SK-N-SH (cell line): ENCODE measurements around the gene C19orf81. TPM values are rescaled to one million over a fixed set of nuclear protein-coding genes. Genes with fewer than 3 reads are reported as not detected.

ENCODE experiments used
- CTCF ChIA-PET: fragments of 300-600, 350-600 bp; formaldehyde crosslinking; extraction: SDS; loops from one replicate; lab custom pipeline; 2021; lab: Yijun Ruan, JAX
- POLR2A ChIA-PET: fragments of 350-600 bp; sonication (Branson Sonifier 250); formaldehyde crosslinking; extraction: SDS; loops from one replicate; lab custom pipeline; 2020; ENCODE audit warnings: antibody characterized with exemption, inconsistent platforms; lab: Yijun Ruan, JAX
- DNase-seq: peaks from one replicate; pipeline ENCODE4 v3.0.0; 2012
- H2AFZ ChIP-seq: fragments of 200-600 bp; sonication (generic); 2 replicates; pipeline ENCODE4 v1.8.1; 2016; ENCODE audit warnings: antibody characterized with exemption, mild to moderate bottlenecking, low read depth
- H3F3A ChIP-seq: fragments of 200-600 bp; sonication (generic); replicated peaks from 2 replicates; pipeline ENCODE3; 2016; ENCODE audit warnings: antibody characterized with exemption, mild to moderate bottlenecking; ENCODE audit not compliant: insufficient read depth
- H3K27ac ChIP-seq, 2 experiments: fragments of 200-500 bp in 1 of 2; fragments of 200-600 bp in 1 of 2; sonication (Bioruptor generic) in 1 of 2; sonication (generic), shearing (Covaris generic) in 1 of 2; 2 replicates each; pipeline versions ENCODE4 v1.5.1 to v1.6.1; 2014 to 2016; ENCODE audit warnings: low read depth in 2 of 2, inconsistent platforms in 1 of 2, low read length in 1 of 2, mild to moderate bottlenecking in 1 of 2, mixed read lengths in 1 of 2
- H3K27me3 ChIP-seq: fragments of 200-600 bp; sonication (generic), shearing (Covaris generic); 2 replicates; pipeline ENCODE4 v1.6.1; 2016; ENCODE audit warnings: mixed run types; ENCODE audit not compliant: insufficient read depth
- H3K36me3 ChIP-seq, 2 experiments: fragments of 200-500 bp in 1 of 2; fragments of 200-600 bp in 1 of 2; sonication (Bioruptor generic) in 1 of 2; sonication (generic) in 1 of 2; replicated peaks in 1 of 2; 2 replicates each; pipeline versions ENCODE3 to v1.5.1; 2014 to 2016; ENCODE audit warnings: low read length in 1 of 2, mild to moderate bottlenecking in 1 of 2; ENCODE audit not compliant: insufficient read depth in 2 of 2, control insufficient read depth in 1 of 2
- H3K4me1 ChIP-seq, 2 experiments: fragments of 200-500 bp in 1 of 2; fragments of 200-600 bp in 1 of 2; sonication (Bioruptor generic) in 1 of 2; sonication (generic), shearing (Covaris generic) in 1 of 2; 2 replicates each; pipeline versions ENCODE4 v1.5.1 to v1.6.1; 2014 to 2016; ENCODE audit warnings: low read depth in 1 of 2, low read length in 1 of 2, mixed run types in 1 of 2; ENCODE audit not compliant: insufficient read depth in 2 of 2, control insufficient read depth in 1 of 2
- H3K4me2 ChIP-seq: fragments of 200-600 bp; sonication (generic), shearing (Covaris generic); 2 replicates; pipeline ENCODE4 v1.6.1; 2017; ENCODE audit warnings: mixed run types
- H3K4me3 ChIP-seq, 2 experiments: fragments of 200-500 bp in 1 of 2; fragments of 200-600 bp in 1 of 2; sonication (Bioruptor generic) in 1 of 2; sonication (generic), shearing (Covaris generic) in 1 of 2; 2 replicates each; pipeline versions ENCODE4 v1.5.1 to v1.8.1; 2014 to 2016; ENCODE audit warnings: low read depth in 2 of 2, inconsistent platforms in 1 of 2, low read length in 1 of 2, mild to moderate bottlenecking in 1 of 2, mixed read lengths in 1 of 2, moderate library complexity in 1 of 2
- H3K79me2 ChIP-seq: fragments of 200-600 bp; sonication (generic); 2 replicates; pipeline ENCODE4 v1.8.1; 2017; ENCODE audit warnings: mild to moderate bottlenecking; ENCODE audit not compliant: insufficient read depth
- H3K9ac ChIP-seq: fragments of 200-600 bp; sonication (generic); 2 replicates; pipeline ENCODE4 v1.6.1; 2017; ENCODE audit warnings: mixed run types
- H3K9me2 ChIP-seq: fragments of 200-600 bp; sonication (generic); 2 replicates; pipeline ENCODE4 v1.6.1; 2017; ENCODE audit warnings: mixed run types
- H3K9me3 ChIP-seq: fragments of 200-600 bp; sonication (generic); 2 replicates; pipeline ENCODE4 v1.6.1; 2017; ENCODE audit warnings: mixed run types, mild to moderate bottlenecking, moderate library complexity
- H4K20me1 ChIP-seq: fragments of 200-600 bp; sonication (generic); 2 replicates; pipeline ENCODE4 v1.6.1; 2017; ENCODE audit warnings: mild to moderate bottlenecking, mixed run types; ENCODE audit not compliant: insufficient read depth
- CHD2 ChIP-seq: fragments of 150-350 bp; IDR thresholded peaks from 2 replicates; pipeline ENCODE4 v1.6.1; 2018; ENCODE audit warnings: low read length; ENCODE audit not compliant: partially characterized antibody
- EZH2phosphoT487 ChIP-seq: fragments of 200-600 bp; sonication (generic); IDR thresholded peaks from 2 replicates; pipeline ENCODE4 v1.6.1; 2017; ENCODE audit warnings: low read depth, mixed run types, mild to moderate bottlenecking, antibody characterized with exemption, moderate library complexity, borderline replicate concordance
- FOSL2 ChIP-seq: IDR thresholded peaks from 2 replicates; pipeline ENCODE4 v1.4.0; 2012; ENCODE audit warnings: low read depth, mild to moderate bottlenecking, moderate library complexity, borderline replicate concordance
- GABPA ChIP-seq: IDR thresholded peaks from 2 replicates; pipeline ENCODE4 v1.4.0; 2012; ENCODE audit warnings: low read depth, mild to moderate bottlenecking
- GATA2 ChIP-seq: sonication (generic); formaldehyde crosslinking; IDR thresholded peaks from 2 replicates; pipeline ENCODE4 v1.5.0; 2020; ENCODE audit warnings: mild to moderate bottlenecking, missing genetic modification reagents
- JUND ChIP-seq: IDR thresholded peaks from 2 replicates; pipeline ENCODE4 v1.4.0; 2012
- MAX ChIP-seq: IDR thresholded peaks from 2 replicates; pipeline ENCODE4 v1.4.0; 2012; ENCODE audit warnings: low read depth
- MXI1 ChIP-seq: IDR thresholded peaks from 2 replicates; pipeline ENCODE4 v1.6.1; 2012; ENCODE audit warnings: mild to moderate bottlenecking, low read depth, low read length, improper control_type of control experiment
- RCOR1 ChIP-seq: fragments of 150-350 bp; IDR thresholded peaks from 2 replicates; pipeline ENCODE4 v1.6.1; 2017; ENCODE audit warnings: antibody characterized with exemption, low read length
- RFX5 ChIP-seq: IDR thresholded peaks from 2 replicates; pipeline ENCODE4 v1.6.1; 2012; ENCODE audit warnings: mild to moderate bottlenecking, improper control_type of control experiment, low read length
- TCF12 ChIP-seq: IDR thresholded peaks from 2 replicates; pipeline ENCODE4 v1.4.0; 2012
- YY1 ChIP-seq: IDR thresholded peaks from 2 replicates; pipeline ENCODE4 v1.4.0; 2012; ENCODE audit warnings: low read depth, mild to moderate bottlenecking
- WGBS: methylation state at CpG from one replicate; pipeline ENCODE4 v1.1.6; 2017; ENCODE audit warnings: low lambda C conversion rate; 5-methylcytosine and 5-hydroxymethylcytosine counted together
- polyA plus RNA-seq, 3 experiments: library from polyadenylated mRNA; depleted of rRNA; stranded (reverse); fragments of >200 nt; gene quantifications; 2 replicates each; pipeline ENCODE4 v1.2.3, GENCODE V29; 2012
- TF ChIP-seq, protein P1 (sequence below): fragments of 200-600 bp; sonication (generic); IDR thresholded peaks from 2 replicates; pipeline ENCODE4 v1.6.1; 2017; ENCODE audit warnings: antibody characterized with exemption, mild to moderate bottlenecking, moderate library complexity
- TF ChIP-seq, protein P2 (sequence below): IDR thresholded peaks from 2 replicates; pipeline ENCODE4 v1.4.0; 2012; ENCODE audit warnings: low read depth, borderline replicate concordance
- TF ChIP-seq, protein P3 (sequence below): IDR thresholded peaks from 2 replicates; pipeline ENCODE4 v1.4.0; 2012; ENCODE audit warnings: low read depth, borderline replicate concordance
- TF ChIP-seq, protein P4 (sequence below): fragments of 150-350 bp; IDR thresholded peaks from 2 replicates; pipeline ENCODE4 v1.6.1; 2017; ENCODE audit warnings: antibody characterized with exemption, low read length, low read depth, borderline replicate concordance
- TF ChIP-seq, protein P5 (sequence below): fragments of 150-350 bp; IDR thresholded peaks from 2 replicates; pipeline ENCODE4 v1.6.1; 2016; ENCODE audit warnings: mild to moderate bottlenecking, low read depth, low read length

The C19orf81 gene
- polyA plus RNA-seq, 1 of the 3 experiments (the other 2 are of a cell fraction) = 5.7 TPM

DNA sequence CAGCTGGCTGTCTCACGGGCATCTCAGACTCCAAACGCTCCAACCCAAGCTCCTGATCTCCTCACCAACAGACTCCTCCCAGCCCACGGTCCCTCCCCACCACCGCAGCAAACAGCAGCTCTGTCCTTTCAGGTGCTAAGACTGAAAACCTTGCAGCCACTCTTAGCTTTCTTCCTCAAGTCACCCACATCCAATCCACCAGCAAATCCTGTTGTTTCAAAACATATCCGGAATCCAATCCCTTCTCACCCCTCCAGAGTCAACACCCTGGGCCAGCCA, 20.8 kb downstream of the C19orf81 start:
- H3F3A ChIP-seq = no peaks in the 10 kb centered on the region
- no peak overlapping the region for H3K27ac ChIP-seq
- CTCF ChIA-PET = interaction anchor here (0.6 to 3.7 kb wide), 32 partner anchors 9 to 252 kb away, joined by 3 to 44 read pairs (median 4); partner anchors contain the start of genes C19orf81 and CLEC11A
- H4K20me1 ChIP-seq = no peaks in the 10 kb centered on the region
- H3K9ac ChIP-seq = no peak overlapping the region
- H3K27me3 ChIP-seq = no peaks in the 10 kb centered on the region
- H3K9me3 ChIP-seq = no peaks in the 10 kb centered on the region
- TF ChIP-seq, protein P1, sequence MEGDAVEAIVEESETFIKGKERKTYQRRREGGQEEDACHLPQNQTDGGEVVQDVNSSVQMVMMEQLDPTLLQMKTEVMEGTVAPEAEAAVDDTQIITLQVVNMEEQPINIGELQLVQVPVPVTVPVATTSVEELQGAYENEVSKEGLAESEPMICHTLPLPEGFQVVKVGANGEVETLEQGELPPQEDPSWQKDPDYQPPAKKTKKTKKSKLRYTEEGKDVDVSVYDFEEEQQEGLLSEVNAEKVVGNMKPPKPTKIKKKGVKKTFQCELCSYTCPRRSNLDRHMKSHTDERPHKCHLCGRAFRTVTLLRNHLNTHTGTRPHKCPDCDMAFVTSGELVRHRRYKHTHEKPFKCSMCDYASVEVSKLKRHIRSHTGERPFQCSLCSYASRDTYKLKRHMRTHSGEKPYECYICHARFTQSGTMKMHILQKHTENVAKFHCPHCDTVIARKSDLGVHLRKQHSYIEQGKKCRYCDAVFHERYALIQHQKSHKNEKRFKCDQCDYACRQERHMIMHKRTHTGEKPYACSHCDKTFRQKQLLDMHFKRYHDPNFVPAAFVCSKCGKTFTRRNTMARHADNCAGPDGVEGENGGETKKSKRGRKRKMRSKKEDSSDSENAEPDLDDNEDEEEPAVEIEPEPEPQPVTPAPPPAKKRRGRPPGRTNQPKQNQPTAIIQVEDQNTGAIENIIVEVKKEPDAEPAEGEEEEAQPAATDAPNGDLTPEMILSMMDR = no peak
- TF ChIP-seq, protein P2, sequence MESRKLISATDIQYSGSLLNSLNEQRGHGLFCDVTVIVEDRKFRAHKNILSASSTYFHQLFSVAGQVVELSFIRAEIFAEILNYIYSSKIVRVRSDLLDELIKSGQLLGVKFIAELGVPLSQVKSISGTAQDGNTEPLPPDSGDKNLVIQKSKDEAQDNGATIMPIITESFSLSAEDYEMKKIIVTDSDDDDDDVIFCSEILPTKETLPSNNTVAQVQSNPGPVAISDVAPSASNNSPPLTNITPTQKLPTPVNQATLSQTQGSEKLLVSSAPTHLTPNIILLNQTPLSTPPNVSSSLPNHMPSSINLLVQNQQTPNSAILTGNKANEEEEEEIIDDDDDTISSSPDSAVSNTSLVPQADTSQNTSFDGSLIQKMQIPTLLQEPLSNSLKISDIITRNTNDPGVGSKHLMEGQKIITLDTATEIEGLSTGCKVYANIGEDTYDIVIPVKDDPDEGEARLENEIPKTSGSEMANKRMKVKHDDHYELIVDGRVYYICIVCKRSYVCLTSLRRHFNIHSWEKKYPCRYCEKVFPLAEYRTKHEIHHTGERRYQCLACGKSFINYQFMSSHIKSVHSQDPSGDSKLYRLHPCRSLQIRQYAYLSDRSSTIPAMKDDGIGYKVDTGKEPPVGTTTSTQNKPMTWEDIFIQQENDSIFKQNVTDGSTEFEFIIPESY = no peak
- TF ChIP-seq JUND = no peak
- TF ChIP-seq, protein P3, sequence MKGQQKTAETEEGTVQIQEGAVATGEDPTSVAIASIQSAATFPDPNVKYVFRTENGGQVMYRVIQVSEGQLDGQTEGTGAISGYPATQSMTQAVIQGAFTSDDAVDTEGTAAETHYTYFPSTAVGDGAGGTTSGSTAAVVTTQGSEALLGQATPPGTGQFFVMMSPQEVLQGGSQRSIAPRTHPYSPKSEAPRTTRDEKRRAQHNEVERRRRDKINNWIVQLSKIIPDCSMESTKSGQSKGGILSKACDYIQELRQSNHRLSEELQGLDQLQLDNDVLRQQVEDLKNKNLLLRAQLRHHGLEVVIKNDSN = no peak
- TF ChIP-seq, protein P4, sequence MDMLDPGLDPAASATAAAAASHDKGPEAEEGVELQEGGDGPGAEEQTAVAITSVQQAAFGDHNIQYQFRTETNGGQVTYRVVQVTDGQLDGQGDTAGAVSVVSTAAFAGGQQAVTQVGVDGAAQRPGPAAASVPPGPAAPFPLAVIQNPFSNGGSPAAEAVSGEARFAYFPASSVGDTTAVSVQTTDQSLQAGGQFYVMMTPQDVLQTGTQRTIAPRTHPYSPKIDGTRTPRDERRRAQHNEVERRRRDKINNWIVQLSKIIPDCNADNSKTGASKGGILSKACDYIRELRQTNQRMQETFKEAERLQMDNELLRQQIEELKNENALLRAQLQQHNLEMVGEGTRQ = no peak
- TF ChIP-seq FOSL2 = no peak
- TF ChIP-seq MAX = no peak
- no peak for TF ChIP-seq RFX5
- no peak for TF ChIP-seq GATA2 (CRISPR knock-in tag)
- no peak for TF ChIP-seq TCF12
- no peaks in the 10 kb centered on the region for H3K9me2 ChIP-seq
- DNase-seq = no peak
- 64% methylated on average over 5 of the region's 5 CpGs for WGBS
- no peak overlapping the region for H3K4me2 ChIP-seq
- POLR2A ChIA-PET = no interaction called here
- H3K79me2 ChIP-seq = no peaks in the 10 kb centered on the region
- no peaks in the 10 kb centered on the region for H3K4me1 ChIP-seq
- no peak overlapping the region for H2AFZ ChIP-seq
- H3K4me3 ChIP-seq = no peak overlapping the region
- H3K36me3 ChIP-seq = no peaks in the 10 kb centered on the region

- 78% methylated on average over 14 of the region's 15 CpGs for WGBS
- TF ChIP-seq, protein P1 = no peak
- TF ChIP-seq EZH2phosphoT487 (no peak), GABPA (no peak), YY1 (no peak), GATA2 (CRISPR knock-in tag) (no peak), MXI1 (no peak), CHD2 (no peak), RCOR1 (no peak)
- TF ChIP-seq, protein P5, sequence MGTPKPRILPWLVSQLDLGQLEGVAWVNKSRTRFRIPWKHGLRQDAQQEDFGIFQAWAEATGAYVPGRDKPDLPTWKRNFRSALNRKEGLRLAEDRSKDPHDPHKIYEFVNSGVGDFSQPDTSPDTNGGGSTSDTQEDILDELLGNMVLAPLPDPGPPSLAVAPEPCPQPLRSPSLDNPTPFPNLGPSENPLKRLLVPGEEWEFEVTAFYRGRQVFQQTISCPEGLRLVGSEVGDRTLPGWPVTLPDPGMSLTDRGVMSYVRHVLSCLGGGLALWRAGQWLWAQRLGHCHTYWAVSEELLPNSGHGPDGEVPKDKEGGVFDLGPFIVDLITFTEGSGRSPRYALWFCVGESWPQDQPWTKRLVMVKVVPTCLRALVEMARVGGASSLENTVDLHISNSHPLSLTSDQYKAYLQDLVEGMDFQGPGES = no peak
- CTCF ChIA-PET = interaction anchor here (1.8 kb wide), 1 partner anchor 110 kb away, joined by 6 read pairs; no protein-coding TSS in a partner anchor
Measured at GRCh38 chr19:50673118-50673517, 23.9 kb downstream of the C19orf81 start.

More at GRCh38 chr19:50673118-50673517, 23.9 kb downstream of the C19orf81 start:
- Histone ChIP-seq H3K9ac (no peak overlapping the region), H3K36me3 (no peaks in the 10 kb centered on the region), H3K27me3 (no peaks in the 10 kb centered on the region), H3F3A (no peaks in the 10 kb centered on the region), H3K79me2 (no peaks in the 10 kb centered on the region), H3K4me2 (no peak overlapping the region), H3K4me1 (no peaks in the 10 kb centered on the region), H4K20me1 (no peaks in the 10 kb centered on the region), H3K9me2 (no peaks in the 10 kb centered on the region), H3K4me3 (no peak overlapping the region), H3K27ac (no peak overlapping the region), H3K9me3 (no peaks in the 10 kb centered on the region), H2AFZ (no peak overlapping the region)
- DNase-seq = no peak
- POLR2A ChIA-PET = no interaction called here
